Activated T-helper 2 cell treated with anti-CD3 and anti-CD28 coated beads, Interferon-gamma antibody, Interleukin-2, Interleukin-4, amounts not matched to agents 10 μg/mL and 5 μg/mL and 100 μg/mL, durations not matched to agents 14 hours and 24 hours and 36 hours (primary cell): ENCODE results near the gene POLN. TPM values are rescaled to one million over a fixed set of nuclear protein-coding genes. Genes with fewer than 3 reads are reported as not detected.
"Not testable (repeated sequence)": the region's sequence is repeated elsewhere in the genome, so short reads cannot be mapped to it uniquely, and the experiment has no call there.

Source experiments
- DNase-seq: peaks from one replicate; pipeline ENCODE4 v3.0.0; 2021; ENCODE audit warnings: low spot score
- H3K27ac Mint-ChIP-seq: one replicate; pipeline ENCODE4 v1.8.0; 2021; ENCODE audit warnings: mixed read lengths
- H3K27me3 Mint-ChIP-seq: one replicate; pipeline ENCODE4 v1.8.0; 2021; ENCODE audit warnings: low read depth, mixed read lengths
- H3K36me3 Mint-ChIP-seq: one replicate; pipeline ENCODE4 v1.8.0; 2021; ENCODE audit warnings: low read depth, mixed read lengths
- H3K4me1 Mint-ChIP-seq: one replicate; pipeline ENCODE4 v1.8.0; 2021; ENCODE audit warnings: low read depth, mixed read lengths
- H3K4me3 Mint-ChIP-seq: one replicate; pipeline ENCODE4 v1.8.0; 2021; ENCODE audit warnings: low read depth, mild to moderate bottlenecking, moderate library complexity, mixed read lengths
- H3K9me3 Mint-ChIP-seq: one replicate; pipeline ENCODE4 v1.8.0; 2021; ENCODE audit warnings: mixed read lengths
- intact Hi-C: fragments of 100-400 bp; cut with micrococcal nuclease; formaldehyde crosslinking; loops from one replicate; pipeline ENCODE4 v1.15.1; 2023
- total RNA-seq: library from RNA; stranded (reverse); gene quantifications from 2 replicates; pipeline ENCODE4 v1.2.3, GENCODE V29; 2022

The POLN gene
- total RNA-seq, 1 donor from 2014 or later = 1.4 TPM

DNA sequence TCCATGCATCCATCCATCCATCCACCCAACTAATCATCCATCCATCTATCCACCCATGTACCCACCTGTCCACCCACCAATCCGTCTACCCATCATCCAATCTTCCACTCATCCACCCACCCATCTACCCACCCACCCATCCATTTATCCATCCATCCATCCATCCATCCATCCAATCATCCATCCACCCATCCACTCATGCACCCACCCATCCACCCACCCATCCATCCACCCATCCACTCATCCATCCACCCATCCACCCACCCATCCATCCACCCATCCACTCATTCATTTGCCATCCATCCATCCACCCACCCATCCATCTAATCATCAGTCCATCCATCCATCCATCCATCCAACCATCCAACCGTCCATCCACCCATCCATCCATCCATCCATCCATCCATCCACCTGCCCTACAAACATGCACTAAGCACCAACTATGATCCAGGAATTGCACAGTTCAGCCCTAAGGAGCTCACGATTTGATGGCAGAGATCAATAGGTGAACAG, 41.3 kb upstream of the POLN start:
- no peak overlapping the region for H3K4me3 Mint-ChIP-seq
- H3K9me3 Mint-ChIP-seq = no peaks in the 10 kb centered on the region
- intact Hi-C loops = loop anchor here (2.0 kb wide), 2 partner anchors 20 to 130 kb away; partner anchors contain the start of gene MXD4
- no peak overlapping the region for H3K27ac Mint-ChIP-seq
- H3K4me1 Mint-ChIP-seq = peaks cover 24% of the 10 kb centered on the region
- no peaks in the 10 kb centered on the region for H3K27me3 Mint-ChIP-seq
- H3K36me3 Mint-ChIP-seq = no peaks in the 10 kb centered on the region
- no peak for DNase-seq

DNA sequence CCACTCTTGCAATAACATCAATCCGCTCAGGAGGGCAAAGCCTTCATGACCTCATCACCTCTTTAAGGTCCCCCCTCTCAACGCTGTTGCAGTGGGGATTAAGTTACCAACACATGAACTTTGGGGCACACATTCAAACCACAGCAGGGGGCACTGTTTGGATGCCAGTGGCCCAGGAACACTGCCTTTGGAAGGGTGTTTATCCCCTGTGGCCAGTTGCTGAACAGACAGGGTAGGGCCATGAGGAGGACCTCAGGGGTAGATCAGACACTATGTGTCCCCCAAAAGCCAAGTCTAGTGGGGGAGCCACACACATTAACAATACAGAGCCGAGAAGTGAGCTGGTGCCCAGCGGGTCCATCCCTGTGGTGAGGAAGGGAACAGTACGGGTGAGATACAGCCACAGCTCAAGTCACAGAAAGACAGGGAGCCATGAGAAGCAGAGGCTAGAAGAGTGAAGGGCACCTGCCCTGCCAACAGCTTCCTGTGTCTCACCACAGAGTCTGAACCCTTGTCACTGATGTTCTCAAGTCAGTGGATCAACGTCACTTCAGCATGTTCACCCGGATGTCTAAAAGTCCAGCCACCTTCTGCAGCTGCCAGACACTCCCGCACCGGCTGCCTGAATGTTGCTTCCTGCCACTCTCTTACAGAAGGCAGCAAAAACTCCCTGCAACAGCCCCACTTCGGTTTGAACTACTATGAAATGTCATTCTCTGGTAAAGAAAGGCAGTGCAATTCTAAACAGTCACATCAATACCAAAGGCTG, 39.8 kb upstream of the POLN start:
- Mint-ChIP-seq H3K9me3 (no peaks in the 10 kb centered on the region), H3K27ac (peak overlapping the region; percentile 90), H3K36me3 (no peaks in the 10 kb centered on the region), H3K4me1 (peaks cover 24% of the 10 kb centered on the region), H3K27me3 (no peaks in the 10 kb centered on the region), H3K4me3 (peak overlapping the region; percentile 17)
- intact Hi-C loops = loop anchor here (2.0 kb wide), 2 partner anchors 19 to 131 kb away; partner anchors contain the start of gene MXD4
- peak; percentile 68 for DNase-seq

DNA sequence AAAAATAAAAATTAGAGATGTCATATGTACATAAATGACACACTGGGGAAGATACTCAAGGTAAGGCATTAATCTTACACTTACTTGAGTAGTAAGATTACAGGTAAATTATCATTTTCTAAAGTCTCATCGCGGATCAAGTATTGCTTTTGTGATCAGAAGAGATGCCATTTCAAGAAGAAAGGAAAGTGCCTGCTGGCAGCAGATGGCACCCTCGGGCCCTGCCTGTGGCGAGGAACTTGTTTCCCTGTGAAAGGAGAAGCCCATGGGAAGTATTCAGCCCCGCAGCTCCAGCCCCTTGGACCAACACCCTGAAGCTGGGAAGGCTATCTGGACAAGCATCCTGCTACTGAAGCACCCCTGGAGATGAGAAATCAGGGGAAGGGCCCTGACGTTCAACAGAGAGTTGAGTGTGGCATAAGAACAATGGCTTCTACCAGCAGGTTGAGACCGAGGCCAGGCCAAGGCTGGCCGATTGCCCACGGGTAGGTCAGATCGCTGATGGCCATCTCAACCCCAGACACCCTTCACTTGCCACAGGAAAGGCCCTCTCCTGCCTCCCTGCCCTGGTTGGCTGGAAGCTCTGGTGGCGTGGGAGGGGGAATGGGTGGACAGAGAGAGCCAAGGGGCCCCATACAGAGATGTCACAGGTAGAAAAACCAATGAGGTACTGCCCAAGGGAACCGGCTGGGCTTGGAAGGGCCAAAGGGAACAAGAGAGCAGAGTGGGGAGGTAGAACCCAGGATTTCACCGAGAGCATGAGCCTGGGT, 38.8 kb upstream of the POLN start:
- Mint-ChIP-seq H3K4me1 (peaks cover 24% of the 10 kb centered on the region), H3K4me3 (no peak overlapping the region), H3K27me3 (no peaks in the 10 kb centered on the region), H3K9me3 (no peaks in the 10 kb centered on the region), H3K36me3 (no peaks in the 10 kb centered on the region), H3K27ac (peak overlapping the region; percentile 90)
- intact Hi-C loops = no loop called here
- DNase-seq = no peak

DNA sequence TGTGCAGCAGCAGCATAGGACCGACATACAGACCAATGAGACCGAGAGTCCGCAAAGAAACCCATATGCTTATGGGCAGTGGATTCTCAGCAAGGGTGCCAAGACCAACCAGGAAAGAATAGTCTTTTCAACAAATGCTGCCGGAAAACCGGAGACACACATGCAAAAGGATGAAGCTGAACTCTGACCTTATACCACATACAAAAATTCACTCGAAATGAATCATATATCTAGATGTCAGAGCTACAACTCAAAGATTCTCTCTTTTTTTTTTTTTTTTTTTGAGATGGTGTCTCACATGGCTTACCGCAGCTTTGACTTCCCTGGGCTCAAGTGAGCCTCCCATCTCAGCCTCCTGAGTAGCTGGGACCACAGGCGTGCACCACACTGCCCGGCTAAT, 36.0 kb upstream of the POLN start:
- DNase-seq = no peak
- no peak overlapping the region for H3K27ac Mint-ChIP-seq
- no peaks in the 10 kb centered on the region for H3K36me3 Mint-ChIP-seq
- no peak overlapping the region for H3K4me3 Mint-ChIP-seq
- no peaks in the 10 kb centered on the region for H3K9me3 Mint-ChIP-seq
- peaks cover 22% of the 10 kb centered on the region for H3K4me1 Mint-ChIP-seq
- intact Hi-C loops = no loop called here
- no peaks in the 10 kb centered on the region for H3K27me3 Mint-ChIP-seq

DNA sequence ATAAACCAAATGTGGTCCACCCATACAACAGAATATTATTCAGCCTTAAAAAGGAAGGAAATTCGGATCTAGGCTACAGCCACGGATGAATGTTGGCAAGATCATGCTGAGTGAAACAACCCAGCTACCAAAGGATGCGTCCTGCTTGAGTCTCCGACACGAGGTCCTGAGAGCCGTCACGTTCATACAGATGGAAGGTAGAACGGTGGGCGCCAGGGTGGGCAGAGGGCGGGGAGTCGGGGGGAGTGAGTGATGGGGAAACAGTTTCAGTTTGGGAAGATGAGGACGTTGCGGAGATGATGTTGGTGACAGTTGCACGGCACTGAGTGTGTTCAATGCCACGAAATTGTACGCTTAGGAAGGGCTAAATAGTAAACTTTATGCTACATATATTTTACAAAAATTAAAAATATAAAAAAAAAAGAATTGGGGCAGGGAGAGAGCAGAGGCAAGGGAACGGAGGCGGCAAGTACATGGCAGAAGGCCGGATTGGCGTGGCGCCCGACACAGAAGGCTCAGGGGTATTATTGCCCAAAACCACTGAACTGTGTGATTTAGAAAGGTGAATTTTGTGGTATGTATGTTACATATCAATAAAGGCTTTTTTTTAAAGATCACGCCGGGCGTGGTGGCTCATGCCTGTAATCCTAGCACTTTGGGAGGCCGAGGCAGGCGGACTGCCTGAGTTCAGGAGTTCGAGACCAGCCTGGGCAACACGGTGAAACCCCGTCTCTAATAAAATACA, 34.8 kb upstream of the POLN start:
- Mint-ChIP-seq H3K4me3 (no peak overlapping the region), H3K27me3 (no peaks in the 10 kb centered on the region), H3K36me3 (no peaks in the 10 kb centered on the region), H3K4me1 (peaks cover 13% of the 10 kb centered on the region), H3K9me3 (no peaks in the 10 kb centered on the region), H3K27ac (no peak overlapping the region)
- DNase-seq = no peak
- intact Hi-C loops = no loop called here

DNA sequence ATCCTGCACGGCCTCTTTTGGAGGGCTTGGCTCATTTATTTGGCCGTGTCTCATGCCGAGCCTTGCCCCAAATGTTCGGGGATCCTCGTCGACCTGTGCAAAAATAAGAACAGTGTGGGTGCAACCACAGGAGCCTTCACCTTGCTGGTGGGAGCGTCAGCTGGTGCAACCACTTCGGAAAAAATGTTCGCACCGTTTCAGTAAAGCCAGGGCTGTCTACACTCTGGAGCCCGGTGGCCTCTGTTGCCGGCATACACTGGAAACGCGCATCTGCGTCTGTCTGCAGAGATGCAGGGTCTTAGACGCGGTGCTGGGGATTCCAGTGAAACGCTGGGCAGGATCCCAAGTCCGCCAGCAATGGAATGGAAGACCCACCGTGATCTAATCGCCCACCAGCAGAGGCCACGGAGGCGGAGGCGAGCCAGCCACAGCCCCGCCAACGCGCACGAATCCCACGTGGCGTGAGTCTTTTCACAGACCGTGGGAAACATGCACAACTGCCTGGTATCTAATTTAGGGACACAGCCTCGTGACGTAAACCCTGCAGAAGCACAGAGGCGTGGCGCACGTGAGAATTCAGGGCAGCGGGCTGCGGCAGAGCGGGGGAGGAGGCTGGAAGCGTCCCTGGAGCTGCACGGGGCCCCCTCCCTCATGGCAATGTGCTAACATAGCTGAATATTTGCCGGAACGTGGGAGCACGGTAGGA, 33.8 kb upstream of the POLN start:
- intact Hi-C loops = no loop called here
- no peaks in the 10 kb centered on the region for H3K36me3 Mint-ChIP-seq

DNA sequence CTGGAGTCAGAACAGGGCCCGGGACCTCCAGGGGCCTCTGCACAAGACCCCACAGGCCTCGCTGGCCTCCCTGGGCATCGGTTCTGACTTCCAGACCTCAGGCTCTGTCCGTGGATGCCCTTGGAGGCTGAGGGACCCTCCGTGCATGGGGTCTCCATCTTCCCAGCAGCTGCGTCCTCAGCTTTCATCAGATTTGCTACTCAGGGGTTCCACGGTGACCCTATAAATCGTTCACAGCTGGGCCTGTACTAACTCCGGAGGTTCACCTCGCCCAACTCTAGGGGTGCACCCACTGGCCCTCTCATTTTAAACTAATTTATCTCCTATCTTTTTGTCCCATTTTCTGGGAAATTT, 33.1 kb upstream of the POLN start:
- H3K36me3 Mint-ChIP-seq, H3K27me3 Mint-ChIP-seq, H3K4me1 Mint-ChIP-seq, intact Hi-C loops, H3K27ac Mint-ChIP-seq, H3K9me3 Mint-ChIP-seq, H3K4me3 Mint-ChIP-seq, DNase-seq: not testable (repeated sequence)

More for the DNA sequence above, 33.8 kb upstream of the POLN start:
- Mint-ChIP-seq H3K4me3 (no peak overlapping the region), H3K9me3 (no peaks in the 10 kb centered on the region), H3K4me1 (peaks cover 2% of the 10 kb centered on the region), H3K27ac (no peak overlapping the region), H3K27me3 (no peaks in the 10 kb centered on the region)
- DNase-seq = no peak

DNA sequence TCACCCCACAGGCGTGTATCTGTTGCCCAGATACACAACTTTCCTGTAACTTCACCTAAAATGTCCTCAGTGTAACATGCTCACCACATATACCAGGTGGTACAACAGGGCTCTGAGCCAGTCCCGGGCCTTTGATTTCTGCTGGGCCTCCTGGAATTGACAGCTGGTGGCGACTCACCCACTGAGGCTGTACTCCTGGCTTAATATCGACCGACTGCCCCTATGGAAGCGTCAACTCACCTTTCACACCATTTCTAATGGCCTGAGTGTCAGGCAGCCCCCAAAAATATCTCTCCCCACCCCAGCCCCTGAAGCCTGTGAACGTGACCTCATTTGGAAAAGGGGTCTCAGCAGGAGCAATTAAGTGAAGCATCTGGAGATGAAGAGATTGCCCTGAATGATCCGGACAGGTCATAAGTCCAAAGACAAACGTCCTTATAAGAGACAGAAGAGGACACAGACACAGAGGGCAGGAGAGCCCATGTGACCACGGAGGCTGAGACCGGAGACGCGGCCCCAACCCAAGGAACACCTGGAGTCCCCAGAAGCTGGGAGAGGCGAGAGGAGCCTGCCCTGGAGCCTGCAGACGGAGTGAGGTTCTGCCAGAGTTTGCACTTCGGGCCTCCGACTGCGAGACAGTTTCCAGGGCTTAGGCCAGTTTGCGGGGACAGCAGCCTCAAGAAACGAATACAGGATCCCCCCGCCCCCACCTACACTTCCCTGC, 32.6 kb upstream of the POLN start:
- Mint-ChIP-seq H3K27ac (no peak overlapping the region), H3K4me3 (no peak overlapping the region), H3K36me3 (no peaks in the 10 kb centered on the region), H3K9me3 (no peaks in the 10 kb centered on the region), H3K27me3 (no peaks in the 10 kb centered on the region), H3K4me1 (no peaks in the 10 kb centered on the region)
- intact Hi-C loops = no loop called here
- DNase-seq = no peak

DNA sequence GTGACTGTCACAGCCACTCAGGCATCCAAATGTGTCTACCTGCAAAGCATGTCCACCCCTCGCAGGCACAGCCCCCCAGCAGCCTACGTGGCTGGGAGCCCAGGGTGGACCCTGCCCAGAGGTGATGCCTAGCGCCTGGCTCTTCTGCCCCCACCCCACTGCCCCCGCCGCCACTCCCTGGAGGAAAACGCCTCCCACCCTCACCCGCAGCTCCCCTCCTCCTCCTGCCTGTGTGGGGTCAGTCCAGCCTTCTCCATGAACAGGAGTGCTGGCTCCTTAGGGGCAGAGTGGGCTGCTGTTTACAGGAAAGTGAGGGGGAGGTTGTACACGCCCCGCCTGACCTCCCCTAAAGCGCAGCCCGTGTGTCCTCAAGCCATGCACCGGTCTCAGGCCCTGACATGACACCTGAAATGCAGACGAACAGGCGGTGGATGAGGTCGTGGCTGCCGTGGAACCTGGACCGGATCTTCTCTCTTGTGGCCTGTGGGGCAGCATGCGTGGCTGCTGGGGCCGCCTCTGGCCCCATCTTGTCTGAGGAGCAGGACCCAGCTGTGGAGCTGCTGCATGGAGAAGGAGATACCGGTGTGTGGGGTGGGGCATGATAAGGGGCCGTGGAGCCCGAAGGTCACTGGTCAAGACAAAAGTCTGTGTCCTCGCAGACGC, 31.9 kb upstream of the POLN start:
- H3K27me3 Mint-ChIP-seq = no peaks in the 10 kb centered on the region
- intact Hi-C loops = no loop called here
- H3K9me3 Mint-ChIP-seq = no peaks in the 10 kb centered on the region
- no peak for DNase-seq
- H3K36me3 Mint-ChIP-seq = no peaks in the 10 kb centered on the region
- no peaks in the 10 kb centered on the region for H3K4me1 Mint-ChIP-seq
- no peak overlapping the region for H3K4me3 Mint-ChIP-seq
- no peak overlapping the region for H3K27ac Mint-ChIP-seq

DNA sequence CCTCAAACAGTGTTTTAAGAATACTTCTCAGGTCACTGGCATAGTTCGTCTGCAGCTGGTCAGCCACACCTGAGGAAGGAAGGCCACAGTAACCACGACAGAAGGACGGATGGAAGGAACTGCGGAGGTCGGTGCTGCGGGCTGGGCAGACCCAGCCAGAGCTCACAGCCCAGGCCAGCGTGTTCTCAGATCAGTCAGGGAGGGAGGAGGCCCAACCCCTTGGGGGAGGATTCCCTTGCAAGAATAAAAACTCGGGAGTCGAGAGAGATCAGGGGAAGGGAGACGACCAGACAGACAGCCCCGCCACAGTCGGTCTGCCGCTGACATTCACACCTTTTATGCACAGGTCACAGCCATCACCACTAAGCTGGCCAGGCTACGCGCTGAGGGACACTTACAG, 31.3 kb upstream of the POLN start:
- H3K4me1 Mint-ChIP-seq = no peaks in the 10 kb centered on the region
- intact Hi-C loops = no loop called here
- DNase-seq = no peak
- no peak overlapping the region for H3K27ac Mint-ChIP-seq
- H3K9me3 Mint-ChIP-seq = no peaks in the 10 kb centered on the region
- no peaks in the 10 kb centered on the region for H3K27me3 Mint-ChIP-seq
- H3K36me3 Mint-ChIP-seq = no peaks in the 10 kb centered on the region
- no peak overlapping the region for H3K4me3 Mint-ChIP-seq

DNA sequence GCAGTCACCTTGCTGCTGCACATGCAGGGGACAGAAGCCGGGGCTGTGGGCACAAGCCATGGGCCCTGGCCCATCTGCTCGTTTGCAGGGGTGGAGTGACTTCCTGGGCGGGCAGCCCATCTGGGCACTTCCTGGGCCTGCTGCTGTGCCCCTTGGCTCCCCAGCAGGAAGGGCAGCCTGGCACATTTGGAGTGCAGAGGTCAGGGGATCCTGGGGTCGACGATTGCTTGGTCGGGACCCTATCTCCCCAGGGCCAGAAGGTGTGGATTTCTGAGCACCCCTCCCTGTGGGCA, 30.9 kb upstream of the POLN start:
- H3K9me3 Mint-ChIP-seq = no peaks in the 10 kb centered on the region
- H3K4me1 Mint-ChIP-seq = no peaks in the 10 kb centered on the region
- DNase-seq = no peak
- intact Hi-C loops = no loop called here
- no peak overlapping the region for H3K27ac Mint-ChIP-seq
- no peaks in the 10 kb centered on the region for H3K27me3 Mint-ChIP-seq
- H3K36me3 Mint-ChIP-seq = no peaks in the 10 kb centered on the region
- H3K4me3 Mint-ChIP-seq = no peak overlapping the region
